Calu3 (cell line): ENCODE data around the gene METTL1. TPM values are rescaled to one million over a fixed set of nuclear protein-coding genes. Genes with fewer than 3 reads are reported as not detected.

Experiments
- BruUV-seq: library from RNA; stranded (reverse); fragments of 400-500 nt; replicated peaks from 2 replicates; lab custom pipeline; 2021; lab: Mats Ljungman, UMichigan
- CTCF ChIA-PET: fragments of 300-600 bp; sonication (Branson Sonifier 250); formaldehyde crosslinking; loops from one replicate; lab custom pipeline; 2022; ENCODE audit warnings: antibody characterized with exemption; lab: Charles Lee
- DNase-seq: peaks from one replicate; pipeline ENCODE4 v3.0.0; 2022
- H3K27ac Mint-ChIP-seq: one replicate; pipeline ENCODE4 v1.8.0; 2022; ENCODE audit warnings: mixed read lengths; ENCODE audit not compliant: unreplicated experiment
- H3K27me3 Mint-ChIP-seq: one replicate; pipeline ENCODE4 v1.8.0; 2022; ENCODE audit warnings: mixed read lengths; ENCODE audit not compliant: unreplicated experiment
- H3K36me3 Mint-ChIP-seq: one replicate; pipeline ENCODE4 v1.8.0; 2022; ENCODE audit warnings: mild to moderate bottlenecking, moderate library complexity, mixed read lengths; ENCODE audit not compliant: insufficient read depth, unreplicated experiment
- H3K4me1 Mint-ChIP-seq: one replicate; pipeline ENCODE4 v1.8.0; 2022; ENCODE audit warnings: mild to moderate bottlenecking, low read depth, mixed read lengths; ENCODE audit not compliant: unreplicated experiment
- H3K4me3 Mint-ChIP-seq: one replicate; pipeline ENCODE4 v1.8.0; 2022; ENCODE audit warnings: mild to moderate bottlenecking, low read depth, moderate library complexity, mixed read lengths; ENCODE audit not compliant: unreplicated experiment
- H3K9me3 Mint-ChIP-seq: one replicate; pipeline ENCODE4 v1.8.0; 2022; ENCODE audit warnings: low read depth, mixed read lengths; ENCODE audit not compliant: unreplicated experiment
- intact Hi-C: fragments of 100-400 bp; cut with micrococcal nuclease; formaldehyde crosslinking; loops from one replicate; pipeline ENCODE4 v1.10.0; 2022; ENCODE audit not compliant: unreplicated experiment
- total RNA-seq: library from RNA; stranded (reverse); gene quantifications from 2 replicates; pipeline ENCODE4 v1.2.3, GENCODE V29; 2022
- TF ChIP-seq, protein P1 (sequence below): fragments of 200-600 bp; IDR thresholded peaks from one replicate; pipeline ENCODE4 v1.8.0; 2022; ENCODE audit warnings: antibody characterized with exemption; ENCODE audit not compliant: unreplicated experiment

The METTL1 gene
- total RNA-seq, 1 experiment from 2014 or later: 50.5 TPM

DNA sequence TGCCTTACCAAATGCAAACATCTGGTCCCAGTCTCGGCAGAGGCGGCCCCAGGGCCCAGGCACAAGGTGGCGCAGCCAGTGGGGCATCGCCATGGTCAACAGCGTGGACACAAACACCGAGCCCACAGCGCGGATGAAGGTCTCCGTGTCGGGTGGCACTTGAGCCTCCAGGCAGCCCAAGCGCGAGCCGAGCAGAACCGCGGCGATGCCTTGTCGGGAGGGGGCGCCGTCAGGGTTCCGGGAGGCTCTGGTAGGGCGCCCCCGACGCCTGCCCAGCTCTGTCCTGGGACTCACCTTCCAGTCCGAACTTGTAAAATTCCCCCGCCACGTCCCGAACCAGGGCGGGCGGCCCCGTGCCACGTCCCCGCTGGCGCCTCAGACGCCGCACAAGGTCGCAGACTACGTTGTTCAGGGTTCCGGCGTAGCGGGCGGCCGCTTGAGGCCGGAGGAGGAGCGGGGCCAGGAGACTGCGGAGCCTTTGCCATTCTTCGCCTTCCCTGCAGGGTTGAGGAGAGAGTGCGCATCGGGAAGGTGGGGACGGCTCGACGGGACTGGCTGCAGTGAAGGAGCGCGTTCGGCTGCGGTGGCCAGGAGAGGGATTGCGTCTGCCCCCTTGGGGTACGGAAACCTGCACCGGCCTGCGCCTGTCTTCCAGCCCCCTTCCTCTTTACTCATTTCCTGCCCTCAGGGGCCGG is 6.8 kb downstream of the METTL1 start:
- Mint-ChIP-seq H3K27ac (peak overlapping the region; percentile 20), H3K9me3 (no peaks in the 10 kb centered on the region), H3K4me3 (peak overlapping the region; percentile 81), H3K36me3 (peaks cover 37% of the 10 kb centered on the region), H3K27me3 (peaks cover 45% of the 10 kb centered on the region), H3K4me1 (peaks cover 22% of the 10 kb centered on the region)
- intact Hi-C loops: no loop called here
- DNase-seq: peak; percentile 68
- CTCF ChIA-PET: interaction anchor here (0.6 to 1.7 kb wide), 4 partner anchors 9 to 1665 kb away, joined by 3 to 9 read pairs (median 5); partner anchors contain the start of gene TSPAN31
- no TSS peak for BruUV-seq
- TF ChIP-seq, protein P1, sequence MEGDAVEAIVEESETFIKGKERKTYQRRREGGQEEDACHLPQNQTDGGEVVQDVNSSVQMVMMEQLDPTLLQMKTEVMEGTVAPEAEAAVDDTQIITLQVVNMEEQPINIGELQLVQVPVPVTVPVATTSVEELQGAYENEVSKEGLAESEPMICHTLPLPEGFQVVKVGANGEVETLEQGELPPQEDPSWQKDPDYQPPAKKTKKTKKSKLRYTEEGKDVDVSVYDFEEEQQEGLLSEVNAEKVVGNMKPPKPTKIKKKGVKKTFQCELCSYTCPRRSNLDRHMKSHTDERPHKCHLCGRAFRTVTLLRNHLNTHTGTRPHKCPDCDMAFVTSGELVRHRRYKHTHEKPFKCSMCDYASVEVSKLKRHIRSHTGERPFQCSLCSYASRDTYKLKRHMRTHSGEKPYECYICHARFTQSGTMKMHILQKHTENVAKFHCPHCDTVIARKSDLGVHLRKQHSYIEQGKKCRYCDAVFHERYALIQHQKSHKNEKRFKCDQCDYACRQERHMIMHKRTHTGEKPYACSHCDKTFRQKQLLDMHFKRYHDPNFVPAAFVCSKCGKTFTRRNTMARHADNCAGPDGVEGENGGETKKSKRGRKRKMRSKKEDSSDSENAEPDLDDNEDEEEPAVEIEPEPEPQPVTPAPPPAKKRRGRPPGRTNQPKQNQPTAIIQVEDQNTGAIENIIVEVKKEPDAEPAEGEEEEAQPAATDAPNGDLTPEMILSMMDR: peak; percentile 42

DNA sequence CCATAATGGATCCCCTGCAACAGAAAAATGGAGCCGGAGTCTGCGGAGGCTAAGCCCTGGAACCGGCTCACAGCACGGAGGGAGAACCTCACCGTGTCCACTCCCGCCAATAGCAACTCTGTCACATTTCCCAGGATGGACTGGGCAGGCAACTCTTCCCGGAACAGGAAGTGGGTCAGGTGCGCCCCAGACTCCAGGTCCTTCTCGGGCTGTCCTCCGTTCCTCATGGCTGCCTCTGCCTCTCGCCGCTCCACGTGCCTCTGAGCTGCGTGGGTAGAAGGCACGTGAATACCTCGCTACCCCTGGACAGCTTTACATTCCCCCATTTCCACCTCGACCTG is 7.3 kb downstream of the METTL1 start:
- TF ChIP-seq, protein P1: no peak
- CTCF ChIA-PET: interaction anchor here (0.8 to 0.9 kb wide), 2 partner anchors 20 to 56 kb away, joined by 3 read pairs; partner anchors contain the start of gene TSPAN31
- Mint-ChIP-seq H3K27ac (no peak overlapping the region), H3K4me3 (peak overlapping the region; percentile 81), H3K36me3 (peaks cover 42% of the 10 kb centered on the region), H3K27me3 (peaks cover 45% of the 10 kb centered on the region), H3K4me1 (peaks cover 22% of the 10 kb centered on the region), H3K9me3 (no peaks in the 10 kb centered on the region)
- peak; percentile 32 for DNase-seq
- BruUV-seq: no TSS peak
- intact Hi-C loops: no loop called here

GRCh38 chr12:57763881-57764661 is 7.8 kb downstream of the METTL1 start:
- intact Hi-C loops: no loop called here
- Mint-ChIP-seq H3K27ac (no peak overlapping the region), H3K4me1 (peaks cover 22% of the 10 kb centered on the region), H3K36me3 (peaks cover 48% of the 10 kb centered on the region), H3K27me3 (peaks cover 45% of the 10 kb centered on the region), H3K4me3 (peak overlapping the region; percentile 81), H3K9me3 (no peaks in the 10 kb centered on the region)
- BruUV-seq: no TSS peak
- TF ChIP-seq, protein P1: no peak
- CTCF ChIA-PET: interaction anchor here (0.9 kb wide), 1 partner anchor 20 kb away, joined by 3 read pairs; the partner anchor contains the start of gene TSPAN31
- DNase-seq: no peak

GRCh38 chr12:57762463-57762862 is 9.4 kb downstream of the METTL1 start:
- H3K27me3 Mint-ChIP-seq: peaks cover 45% of the 10 kb centered on the region
- CTCF ChIA-PET: no interaction called here
- intact Hi-C loops: no loop called here

More at GRCh38 chr12:57762463-57762862, 9.4 kb downstream of the METTL1 start:
- Mint-ChIP-seq H3K36me3 (peaks cover 51% of the 10 kb centered on the region), H3K4me1 (peaks cover 22% of the 10 kb centered on the region), H3K9me3 (no peaks in the 10 kb centered on the region), H3K4me3 (no peak overlapping the region), H3K27ac (no peak overlapping the region)
- DNase-seq: no peak
- BruUV-seq: no TSS peak
- TF ChIP-seq, protein P1: no peak
